ENCODE data around the gene BCL11B.

BCL11B gene

GRCh38 chr14:99224116-99224910 is 47.7 kb downstream of the BCL11B start:
- no peak for DNase-seq (ENCODE audit: insufficient read length, low spot score)
- no peak for FAIRE-seq
- no peak for TF ChIP-seq CTCF (IDR thresholded peaks at IDR 0.05; ENCODE audit: insufficient read depth, missing control alignments)

- FAIRE-seq (no peak), DNase-seq (ENCODE audit: insufficient read length, low spot score) (no peak)
- no peak for TF ChIP-seq CTCF (IDR thresholded peaks at IDR 0.05; ENCODE audit: insufficient read depth, missing control alignments)
Observed at GRCh38 chr14:99221445-99221844, 50.6 kb downstream of the BCL11B start.

GRCh38 chr14:99217066-99217955 is 54.7 kb downstream of the BCL11B start:
- no peak for TF ChIP-seq CTCF (IDR thresholded peaks at IDR 0.05; ENCODE audit: insufficient read depth, missing control alignments)
- no peak for DNase-seq (ENCODE audit: insufficient read length, low spot score)
- FAIRE-seq: no peak

GRCh38 chr14:99216191-99216590 is 55.8 kb downstream of the BCL11B start:
- no peak for TF ChIP-seq CTCF (IDR thresholded peaks at IDR 0.05; ENCODE audit: insufficient read depth, missing control alignments)
- FAIRE-seq (no peak), DNase-seq (ENCODE audit: insufficient read length, low spot score) (no peak)

- no peak for TF ChIP-seq CTCF (IDR thresholded peaks at IDR 0.05; ENCODE audit: insufficient read depth, missing control alignments)
- DNase-seq (ENCODE audit: insufficient read length, low spot score) (no peak), FAIRE-seq (no peak)
Observed at GRCh38 chr14:99215277-99215676, 56.7 kb downstream of the BCL11B start.

- no peak for FAIRE-seq
- no peak for DNase-seq (ENCODE audit: insufficient read length, low spot score)
- no peak for TF ChIP-seq CTCF (IDR thresholded peaks at IDR 0.05; ENCODE audit: insufficient read depth, missing control alignments)
Observed at GRCh38 chr14:99214701-99215100, 57.3 kb downstream of the BCL11B start.

All from D721Med (cell line).